ENCODE measurements around the gene HINFP.

GRCh38 chr11:119121008-119121810 lies at the start of gene HINFP:
- TF ChIP-seq EP300 (IDR thresholded peaks at IDR 0.05; ENCODE audit: low read depth): no peak
- no peak for TF ChIP-seq CTCF (IDR thresholded peaks at IDR 0.05)

Measured in transverse colon (tissue), 3 donors.